Measurements from ENCODE around the gene NDUFA9.

- no peak for TF ChIP-seq POLR2AphosphoS5 (IDR thresholded peaks at IDR 0.05)
- no peak for TF ChIP-seq POLR2A (IDR thresholded peaks at IDR 0.05)
Measured at GRCh38 chr12:4653257-4653656, 4.3 kb downstream of the NDUFA9 start.

Data from spleen (tissue), 3 donors.